ENCODE data around the gene SFTPB.

GRCh38 chr2:85684806-85685205 is 16.8 kb upstream of the SFTPB start:
- TF ChIP-seq POLR2AphosphoS5 (IDR thresholded peaks at IDR 0.05; ENCODE audit: borderline replicate concordance, low read depth, low read length) (no peak), EZH2 (IDR thresholded peaks at IDR 0.05) (no peak)

Data from SK-N-MC (cell line).